Common myeloid progenitor, CD34-positive (primary cell): ENCODE data around the gene PTK6.

Experiments used
- CTCF ChIA-PET: fragments of 350-600 bp; sonication (Branson Sonifier 250); formaldehyde crosslinking; loops from one replicate; lab custom pipeline; 2021; ENCODE audit warnings: antibody characterized with exemption; lab: Charles Lee
- POLR2A ChIA-PET: fragments of 350-600 bp; sonication (Branson Sonifier 250); formaldehyde crosslinking; loops from one replicate; lab custom pipeline; 2021; ENCODE audit warnings: antibody characterized with exemption; lab: Charles Lee
- DNase-seq, 3 donors: peaks; one replicate each; pipeline versions ENCODE4 v3.0.0 to v3.0.0-alpha.2; 2013
- H3K27ac ChIP-seq, 2 experiments: 1 replicate in 1 of 2; 2 replicates in 1 of 2; pipeline ENCODE4 v1.7.0; 2013; ENCODE audit warnings: inconsistent platforms in 2 of 2, low read length in 2 of 2, mild to moderate bottlenecking in 2 of 2, low read depth in 1 of 2, moderate library complexity in 1 of 2; ENCODE audit not compliant: severe bottlenecking in 2 of 2, insufficient read depth in 1 of 2, poor library complexity in 1 of 2
- H3K27me3 ChIP-seq, 5 experiments: replicated peaks in 2 of 5; 1 replicate in 3 of 5; 2 replicates in 2 of 5; pipeline versions ENCODE4 v1.6.1 to v1.7.0; 2013; ENCODE audit warnings: low read length in 4 of 5, mild to moderate bottlenecking in 2 of 5, moderate library complexity in 2 of 5, inconsistent platforms in 1 of 5; ENCODE audit not compliant: insufficient read depth in 5 of 5, control insufficient read depth in 4 of 5
- H3K36me3 ChIP-seq, 4 experiments: 1 replicate in 2 of 4; 2 replicates in 2 of 4; pipeline versions ENCODE4 v1.6.1 to v1.7.0; 2013; ENCODE audit warnings: low read length in 3 of 4, control low read depth in 1 of 4, mild to moderate bottlenecking in 1 of 4; ENCODE audit not compliant: control insufficient read depth in 4 of 4, insufficient read depth in 4 of 4
- H3K4me1 ChIP-seq, 4 experiments: 1 replicate in 3 of 4; 2 replicates in 1 of 4; pipeline versions ENCODE4 v1.6.1 to v1.7.1; 2013; ENCODE audit warnings: low read length in 3 of 4, mild to moderate bottlenecking in 3 of 4, control low read depth in 1 of 4, inconsistent platforms in 1 of 4, moderate library complexity in 1 of 4; ENCODE audit not compliant: control insufficient read depth in 4 of 4, insufficient read depth in 4 of 4; ENCODE audit errors: control extremely low read depth in 1 of 4
- H3K4me3 ChIP-seq, 7 experiments: 1 replicate in 4 of 7; 2 replicates in 3 of 7; pipeline versions ENCODE4 v1.5.1 to v1.7.0; 2013; ENCODE audit warnings: mild to moderate bottlenecking in 7 of 7, low read length in 6 of 7, moderate library complexity in 6 of 7, inconsistent platforms in 2 of 7, low read depth in 2 of 7, control low read depth in 1 of 7; ENCODE audit not compliant: insufficient read depth in 4 of 7, control insufficient read depth in 1 of 7; ENCODE audit errors: extremely low read depth in 1 of 7
- H3K9me3 ChIP-seq, 5 experiments: 1 replicate in 4 of 5; 2 replicates in 1 of 5; pipeline versions ENCODE4 v1.6.1 to v1.7.1; 2013; ENCODE audit warnings: low read length in 4 of 5, mild to moderate bottlenecking in 2 of 5, inconsistent platforms in 1 of 5, low read depth in 1 of 5, moderate library complexity in 1 of 5; ENCODE audit not compliant: control insufficient read depth in 4 of 5, insufficient read depth in 2 of 5; ENCODE audit errors: control extremely low read depth in 1 of 5
- WGBS: methylation state at CpG from one replicate; pipeline ENCODE4 v1.1.5; 2013; ENCODE audit not compliant: insufficient coverage; 5-methylcytosine and 5-hydroxymethylcytosine counted together

Gene PTK6

GRCh38 chr20:63543131-63543530, 6.0 kb upstream of the PTK6 start:
- WGBS = 100% methylated on average over 4 of the region's 10 CpGs
- no peak overlapping the region for H3K27ac ChIP-seq
- ChIA-PET POLR2A (interaction anchor here (0.6 kb wide), 1 partner anchor 20 kb away, joined by 3 read pairs; no protein-coding TSS in a partner anchor), CTCF (interaction anchor here (1.2 to 1.8 kb wide), 3 partner anchors 10 to 23 kb away, joined by 4 to 5 read pairs (median 4); partner anchors contain the start of gene PPDPF)
- no peak overlapping the region for H3K4me3 ChIP-seq
- DNase-seq = no peak
- peaks cover 0 to 11% (median 6%) of the 10 kb centered on the region in 4 experiments for H3K4me1 ChIP-seq
- H3K9me3 ChIP-seq = no peaks in the 10 kb centered on the region
- H3K27me3 ChIP-seq = peaks cover 0 to 21% (median 4%) of the 10 kb centered on the region in 5 experiments
- no peaks in the 10 kb centered on the region for H3K36me3 ChIP-seq

DNA sequence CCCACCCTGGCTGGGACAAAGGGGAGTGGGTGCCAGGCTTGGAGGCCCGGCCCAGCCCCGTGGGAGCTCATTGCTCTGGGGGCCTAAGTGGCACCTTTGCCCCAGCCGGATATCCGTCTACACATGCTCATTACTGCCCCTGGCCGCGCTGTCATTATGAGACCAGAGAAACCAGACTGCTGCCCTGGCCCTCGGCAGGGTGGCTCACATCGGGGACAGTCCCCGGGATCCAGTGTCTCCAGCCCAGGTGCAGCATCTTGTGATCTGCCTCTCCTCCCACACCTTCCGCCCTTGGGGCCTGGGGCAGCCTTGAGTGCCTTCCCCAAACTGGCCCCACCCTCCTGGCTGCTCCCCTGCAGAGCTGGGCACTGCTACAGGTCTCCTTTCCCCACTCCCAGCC, 5.5 kb upstream of the PTK6 start:
- H3K4me3 ChIP-seq = no peak overlapping the region
- H3K9me3 ChIP-seq = no peaks in the 10 kb centered on the region
- peaks cover 0 to 16% (median 2%) of the 10 kb centered on the region in 5 experiments for H3K27me3 ChIP-seq
- no peak for DNase-seq
- H3K4me1 ChIP-seq = peaks cover 0 to 15% (median 9%) of the 10 kb centered on the region in 4 experiments
- CTCF ChIA-PET = interaction anchor here (1.2 to 1.8 kb wide), 3 partner anchors 10 to 24 kb away, joined by 4 to 5 read pairs (median 4); partner anchors contain the start of gene PPDPF
- H3K27ac ChIP-seq = no peak overlapping the region
- POLR2A ChIA-PET = no interaction called here
- WGBS = 94% methylated on average over 10 of the region's 10 CpGs
- no peaks in the 10 kb centered on the region for H3K36me3 ChIP-seq

DNA sequence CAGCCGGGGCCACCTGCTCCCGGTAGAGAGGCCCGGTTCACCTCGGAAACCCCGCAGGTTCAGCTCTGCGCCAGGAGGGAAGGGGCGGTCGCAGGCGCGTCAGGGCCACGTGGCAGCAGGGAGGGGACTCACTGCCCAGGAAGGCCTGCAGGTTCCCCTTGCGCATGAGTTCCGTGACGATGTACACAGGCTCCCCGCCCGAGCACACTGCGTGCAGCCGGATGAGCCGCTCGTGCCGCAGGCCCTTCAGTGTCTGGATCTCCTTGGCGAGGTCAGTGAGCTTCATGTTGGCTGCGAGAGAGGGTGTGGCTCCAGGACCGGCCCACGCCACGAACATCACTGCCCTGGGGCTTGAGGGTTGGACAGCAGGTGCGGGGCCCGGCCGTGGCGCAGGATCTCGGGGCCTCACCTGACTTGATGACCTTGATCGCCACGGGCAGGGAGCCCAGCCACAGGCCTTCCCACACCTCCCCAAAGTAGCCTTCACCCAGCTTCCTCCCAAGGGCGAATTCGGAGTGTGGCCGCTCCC, 4.9 kb upstream of the PTK6 start:
- POLR2A ChIA-PET = no interaction called here
- CTCF ChIA-PET = interaction anchor here (1.2 to 1.8 kb wide), 2 partner anchors 21 to 24 kb away, joined by 4 read pairs; partner anchors contain the start of gene PPDPF
- no peak for DNase-seq
- Histone ChIP-seq H3K4me3 (no peak overlapping the region), H3K27me3 (peaks cover 0 to 11% (median 2%) of the 10 kb centered on the region in 5 experiments), H3K9me3 (no peaks in the 10 kb centered on the region), H3K36me3 (no peaks in the 10 kb centered on the region), H3K27ac (no peak overlapping the region), H3K4me1 (peaks cover 0 to 21% (median 15%) of the 10 kb centered on the region in 4 experiments)
- WGBS = 95% methylated on average over 36 of the region's 36 CpGs

DNA sequence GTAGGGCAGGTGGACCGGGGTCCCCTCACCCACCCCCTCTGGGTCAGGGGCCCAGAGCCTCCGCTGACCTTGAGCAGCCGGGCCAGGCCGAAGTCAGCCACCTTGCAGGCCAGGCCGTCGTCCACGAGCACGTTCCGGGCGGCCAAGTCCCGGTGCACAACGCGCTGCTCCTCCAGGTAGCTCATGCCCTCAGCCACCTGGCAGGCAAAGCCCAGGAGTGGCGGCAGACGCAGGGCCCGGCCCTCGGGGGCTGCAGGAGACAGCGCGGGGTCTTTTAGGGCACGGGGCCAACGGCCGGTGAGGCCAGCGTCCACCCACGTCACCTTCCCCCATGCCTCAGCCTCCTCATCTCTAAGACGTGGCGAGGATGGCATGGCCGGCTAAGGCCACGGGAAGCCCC, 4.2 kb upstream of the PTK6 start:
- Histone ChIP-seq H3K4me3 (no peak overlapping the region), H3K9me3 (no peaks in the 10 kb centered on the region), H3K4me1 (peaks cover 0 to 26% (median 19%) of the 10 kb centered on the region in 4 experiments), H3K36me3 (no peaks in the 10 kb centered on the region), H3K27me3 (peaks cover 0 to 4% (median 0%) of the 10 kb centered on the region in 5 experiments), H3K27ac (no peak overlapping the region)
- POLR2A ChIA-PET = no interaction called here
- CTCF ChIA-PET = no interaction called here
- 97% methylated on average over 28 of the region's 28 CpGs for WGBS
- no peak for DNase-seq

- peaks cover 0 to 26% (median 19%) of the 10 kb centered on the region in 4 experiments for H3K4me1 ChIP-seq
- no peak overlapping the region for H3K4me3 ChIP-seq
- H3K36me3 ChIP-seq = no peaks in the 10 kb centered on the region
- CTCF ChIA-PET = interaction anchor here (1.9 kb wide), 1 partner anchor 39 kb away, joined by 5 read pairs; no protein-coding TSS in a partner anchor
- H3K9me3 ChIP-seq = no peaks in the 10 kb centered on the region
- POLR2A ChIA-PET = no interaction called here
- H3K27me3 ChIP-seq = peaks cover 0 to under 1% (median 0%) of the 10 kb centered on the region in 5 experiments
- DNase-seq = no peak
- 92% methylated on average over 48 of the region's 49 CpGs for WGBS
- no peak overlapping the region for H3K27ac ChIP-seq
These were observed 3.4 kb upstream of the PTK6 start for GRCh38 chr20:63540417-63541186.

DNA sequence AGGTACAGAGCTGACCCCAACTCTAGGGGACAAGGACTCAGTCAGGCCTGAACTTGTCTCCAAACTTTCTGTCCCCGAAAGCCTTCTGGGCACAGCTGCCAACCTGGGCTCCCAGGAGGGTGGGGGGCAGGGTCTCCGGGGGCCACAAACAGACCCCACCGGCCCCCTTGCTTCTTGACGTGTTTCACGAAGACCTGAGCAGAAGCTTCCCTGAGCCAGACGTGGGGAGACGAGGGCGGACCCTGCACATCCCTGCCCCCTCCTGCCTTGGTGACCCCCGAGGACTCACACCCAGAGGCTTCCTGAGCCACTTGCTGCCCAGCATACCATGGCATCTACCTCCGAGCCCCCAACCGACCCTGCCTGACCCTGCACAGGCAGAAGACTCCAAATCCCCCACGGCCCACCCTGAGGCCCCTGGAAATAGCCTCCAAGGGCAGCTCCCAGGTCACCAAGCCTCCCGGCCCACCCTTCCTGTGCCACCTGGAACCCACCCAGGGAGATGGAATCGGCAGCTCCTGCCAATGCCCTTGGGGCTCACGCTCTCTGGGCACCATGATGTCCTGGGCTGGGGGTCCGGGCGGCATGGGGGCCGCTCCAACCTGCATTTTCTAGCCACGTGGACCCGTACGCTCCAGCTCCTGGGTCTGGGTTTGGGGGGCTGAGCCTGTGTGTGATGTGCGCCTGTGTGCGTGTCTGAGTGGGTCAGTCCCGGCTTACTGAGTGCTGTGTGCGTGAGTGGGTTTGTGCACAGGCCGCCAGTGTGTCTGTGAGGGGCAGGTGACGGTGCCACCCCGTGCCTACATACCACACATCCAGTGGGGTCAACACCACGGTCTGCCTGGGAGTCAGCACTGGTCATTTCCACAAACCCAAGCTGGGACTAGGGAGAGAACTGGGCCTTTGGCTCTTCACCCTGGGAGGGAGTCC, 2.5 kb upstream of the PTK6 start:
- Histone ChIP-seq H3K4me1 (peaks cover 0 to 26% (median 19%) of the 10 kb centered on the region in 4 experiments), H3K9me3 (no peaks in the 10 kb centered on the region), H3K27me3 (no peaks in the 10 kb centered on the region), H3K36me3 (no peaks in the 10 kb centered on the region), H3K27ac (no peak overlapping the region), H3K4me3 (no peak overlapping the region)
- no peak for DNase-seq
- 95% methylated on average over 25 of the region's 29 CpGs for WGBS
- ChIA-PET POLR2A (no interaction called here), CTCF (interaction anchor here (1.1 to 4.8 kb wide), 9 partner anchors 7 to 100 kb away, joined by 3 to 31 read pairs (median 5); partner anchors contain the start of genes HELZ2, PPDPF and SRMS)
